ENCODE results near the gene CBFA2T3. TPM values are rescaled to one million over a fixed set of nuclear protein-coding genes. Genes with fewer than 3 reads are reported as not detected.
A peak's percentile ranks its signal among the peaks of the same experiment; 100 is the strongest.

The CBFA2T3 gene
- total and polyA plus RNA-seq, 2 of the 13 experiments (the other 11 are each of a cell fraction or from before 2014, with no cell fraction given), result 0.05 TPM; not detected in 1

DNA sequence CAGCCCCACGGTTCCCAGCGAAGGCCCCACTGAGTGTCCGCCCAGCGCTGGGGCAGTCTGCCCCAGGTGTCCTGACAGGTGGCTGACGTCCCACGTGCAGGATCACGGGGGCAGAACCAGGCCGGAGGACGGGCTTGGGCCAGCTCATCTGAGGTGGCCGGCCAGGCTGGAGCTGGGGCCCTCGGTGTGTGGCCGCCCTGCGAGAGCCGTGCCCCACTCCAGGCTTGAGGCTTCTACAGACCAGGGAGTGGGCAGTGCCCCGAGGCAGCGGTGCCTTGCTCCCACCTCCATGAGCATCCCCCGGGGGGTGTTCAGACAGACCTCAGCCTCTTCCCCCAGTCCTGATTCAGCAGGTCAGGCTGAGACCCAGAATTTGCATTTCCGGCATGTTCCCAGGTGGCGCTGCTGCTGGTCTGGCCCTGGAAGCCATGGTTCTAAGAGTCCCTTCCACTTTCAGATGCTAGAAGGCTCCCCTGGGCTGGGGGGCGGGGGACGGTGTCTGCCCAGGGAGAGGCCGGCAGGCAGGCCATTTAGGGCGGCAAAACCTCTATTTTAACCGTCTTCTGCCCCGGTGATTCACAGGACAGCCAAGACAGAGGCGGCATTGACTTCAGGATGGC is 75.2 kb downstream of the CBFA2T3 start (continued):
- TF ChIP-seq, protein P1, sequence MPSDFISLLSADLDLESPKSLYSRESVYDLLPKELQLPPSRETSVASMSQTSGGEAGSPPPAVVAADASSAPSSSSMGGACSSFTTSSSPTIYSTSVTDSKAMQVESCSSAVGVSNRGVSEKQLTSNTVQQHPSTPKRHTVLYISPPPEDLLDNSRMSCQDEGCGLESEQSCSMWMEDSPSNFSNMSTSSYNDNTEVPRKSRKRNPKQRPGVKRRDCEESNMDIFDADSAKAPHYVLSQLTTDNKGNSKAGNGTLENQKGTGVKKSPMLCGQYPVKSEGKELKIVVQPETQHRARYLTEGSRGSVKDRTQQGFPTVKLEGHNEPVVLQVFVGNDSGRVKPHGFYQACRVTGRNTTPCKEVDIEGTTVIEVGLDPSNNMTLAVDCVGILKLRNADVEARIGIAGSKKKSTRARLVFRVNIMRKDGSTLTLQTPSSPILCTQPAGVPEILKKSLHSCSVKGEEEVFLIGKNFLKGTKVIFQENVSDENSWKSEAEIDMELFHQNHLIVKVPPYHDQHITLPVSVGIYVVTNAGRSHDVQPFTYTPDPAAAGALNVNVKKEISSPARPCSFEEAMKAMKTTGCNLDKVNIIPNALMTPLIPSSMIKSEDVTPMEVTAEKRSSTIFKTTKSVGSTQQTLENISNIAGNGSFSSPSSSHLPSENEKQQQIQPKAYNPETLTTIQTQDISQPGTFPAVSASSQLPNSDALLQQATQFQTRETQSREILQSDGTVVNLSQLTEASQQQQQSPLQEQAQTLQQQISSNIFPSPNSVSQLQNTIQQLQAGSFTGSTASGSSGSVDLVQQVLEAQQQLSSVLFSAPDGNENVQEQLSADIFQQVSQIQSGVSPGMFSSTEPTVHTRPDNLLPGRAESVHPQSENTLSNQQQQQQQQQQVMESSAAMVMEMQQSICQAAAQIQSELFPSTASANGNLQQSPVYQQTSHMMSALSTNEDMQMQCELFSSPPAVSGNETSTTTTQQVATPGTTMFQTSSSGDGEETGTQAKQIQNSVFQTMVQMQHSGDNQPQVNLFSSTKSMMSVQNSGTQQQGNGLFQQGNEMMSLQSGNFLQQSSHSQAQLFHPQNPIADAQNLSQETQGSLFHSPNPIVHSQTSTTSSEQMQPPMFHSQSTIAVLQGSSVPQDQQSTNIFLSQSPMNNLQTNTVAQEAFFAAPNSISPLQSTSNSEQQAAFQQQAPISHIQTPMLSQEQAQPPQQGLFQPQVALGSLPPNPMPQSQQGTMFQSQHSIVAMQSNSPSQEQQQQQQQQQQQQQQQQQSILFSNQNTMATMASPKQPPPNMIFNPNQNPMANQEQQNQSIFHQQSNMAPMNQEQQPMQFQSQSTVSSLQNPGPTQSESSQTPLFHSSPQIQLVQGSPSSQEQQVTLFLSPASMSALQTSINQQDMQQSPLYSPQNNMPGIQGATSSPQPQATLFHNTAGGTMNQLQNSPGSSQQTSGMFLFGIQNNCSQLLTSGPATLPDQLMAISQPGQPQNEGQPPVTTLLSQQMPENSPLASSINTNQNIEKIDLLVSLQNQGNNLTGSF (CRISPR knock-in tag; IDR thresholded peaks at IDR 0.05), result no peak
- TF ChIP-seq ZBTB3 (CRISPR knock-in tag; IDR thresholded peaks at IDR 0.05; ENCODE audit: borderline replicate concordance, low read depth), result no peak
- TF ChIP-seq, protein P2, sequence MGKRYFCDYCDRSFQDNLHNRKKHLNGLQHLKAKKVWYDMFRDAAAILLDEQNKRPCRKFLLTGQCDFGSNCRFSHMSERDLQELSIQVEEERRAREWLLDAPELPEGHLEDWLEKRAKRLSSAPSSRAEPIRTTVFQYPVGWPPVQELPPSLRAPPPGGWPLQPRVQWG (CRISPR knock-in tag; IDR thresholded peaks at IDR 0.05; ENCODE audit: borderline replicate concordance, low read depth), result no peak
- no peak for TF ChIP-seq ZMYM3 (CRISPR knock-in tag; IDR thresholded peaks at IDR 0.05)
- no peak for TF ChIP-seq KMT2B (CRISPR knock-in tag; IDR thresholded peaks at IDR 0.05)
- no peak for TF ChIP-seq ZNF460 (CRISPR knock-in tag; IDR thresholded peaks at IDR 0.05; ENCODE audit: borderline replicate concordance)
- TF ChIP-seq AKAP8 (CRISPR knock-in tag; IDR thresholded peaks at IDR 0.05), result no peak
- 0 out of 2 replicates have a peak, but pooled peaks have one; percentile 15 for TF ChIP-seq SALL1 (CRISPR knock-in tag; IDR thresholded peaks at IDR 0.05)
- no peak for TF ChIP-seq MTF2 (CRISPR knock-in tag; IDR thresholded peaks at IDR 0.05; ENCODE audit: borderline replicate concordance)
- TF ChIP-seq, protein P3, sequence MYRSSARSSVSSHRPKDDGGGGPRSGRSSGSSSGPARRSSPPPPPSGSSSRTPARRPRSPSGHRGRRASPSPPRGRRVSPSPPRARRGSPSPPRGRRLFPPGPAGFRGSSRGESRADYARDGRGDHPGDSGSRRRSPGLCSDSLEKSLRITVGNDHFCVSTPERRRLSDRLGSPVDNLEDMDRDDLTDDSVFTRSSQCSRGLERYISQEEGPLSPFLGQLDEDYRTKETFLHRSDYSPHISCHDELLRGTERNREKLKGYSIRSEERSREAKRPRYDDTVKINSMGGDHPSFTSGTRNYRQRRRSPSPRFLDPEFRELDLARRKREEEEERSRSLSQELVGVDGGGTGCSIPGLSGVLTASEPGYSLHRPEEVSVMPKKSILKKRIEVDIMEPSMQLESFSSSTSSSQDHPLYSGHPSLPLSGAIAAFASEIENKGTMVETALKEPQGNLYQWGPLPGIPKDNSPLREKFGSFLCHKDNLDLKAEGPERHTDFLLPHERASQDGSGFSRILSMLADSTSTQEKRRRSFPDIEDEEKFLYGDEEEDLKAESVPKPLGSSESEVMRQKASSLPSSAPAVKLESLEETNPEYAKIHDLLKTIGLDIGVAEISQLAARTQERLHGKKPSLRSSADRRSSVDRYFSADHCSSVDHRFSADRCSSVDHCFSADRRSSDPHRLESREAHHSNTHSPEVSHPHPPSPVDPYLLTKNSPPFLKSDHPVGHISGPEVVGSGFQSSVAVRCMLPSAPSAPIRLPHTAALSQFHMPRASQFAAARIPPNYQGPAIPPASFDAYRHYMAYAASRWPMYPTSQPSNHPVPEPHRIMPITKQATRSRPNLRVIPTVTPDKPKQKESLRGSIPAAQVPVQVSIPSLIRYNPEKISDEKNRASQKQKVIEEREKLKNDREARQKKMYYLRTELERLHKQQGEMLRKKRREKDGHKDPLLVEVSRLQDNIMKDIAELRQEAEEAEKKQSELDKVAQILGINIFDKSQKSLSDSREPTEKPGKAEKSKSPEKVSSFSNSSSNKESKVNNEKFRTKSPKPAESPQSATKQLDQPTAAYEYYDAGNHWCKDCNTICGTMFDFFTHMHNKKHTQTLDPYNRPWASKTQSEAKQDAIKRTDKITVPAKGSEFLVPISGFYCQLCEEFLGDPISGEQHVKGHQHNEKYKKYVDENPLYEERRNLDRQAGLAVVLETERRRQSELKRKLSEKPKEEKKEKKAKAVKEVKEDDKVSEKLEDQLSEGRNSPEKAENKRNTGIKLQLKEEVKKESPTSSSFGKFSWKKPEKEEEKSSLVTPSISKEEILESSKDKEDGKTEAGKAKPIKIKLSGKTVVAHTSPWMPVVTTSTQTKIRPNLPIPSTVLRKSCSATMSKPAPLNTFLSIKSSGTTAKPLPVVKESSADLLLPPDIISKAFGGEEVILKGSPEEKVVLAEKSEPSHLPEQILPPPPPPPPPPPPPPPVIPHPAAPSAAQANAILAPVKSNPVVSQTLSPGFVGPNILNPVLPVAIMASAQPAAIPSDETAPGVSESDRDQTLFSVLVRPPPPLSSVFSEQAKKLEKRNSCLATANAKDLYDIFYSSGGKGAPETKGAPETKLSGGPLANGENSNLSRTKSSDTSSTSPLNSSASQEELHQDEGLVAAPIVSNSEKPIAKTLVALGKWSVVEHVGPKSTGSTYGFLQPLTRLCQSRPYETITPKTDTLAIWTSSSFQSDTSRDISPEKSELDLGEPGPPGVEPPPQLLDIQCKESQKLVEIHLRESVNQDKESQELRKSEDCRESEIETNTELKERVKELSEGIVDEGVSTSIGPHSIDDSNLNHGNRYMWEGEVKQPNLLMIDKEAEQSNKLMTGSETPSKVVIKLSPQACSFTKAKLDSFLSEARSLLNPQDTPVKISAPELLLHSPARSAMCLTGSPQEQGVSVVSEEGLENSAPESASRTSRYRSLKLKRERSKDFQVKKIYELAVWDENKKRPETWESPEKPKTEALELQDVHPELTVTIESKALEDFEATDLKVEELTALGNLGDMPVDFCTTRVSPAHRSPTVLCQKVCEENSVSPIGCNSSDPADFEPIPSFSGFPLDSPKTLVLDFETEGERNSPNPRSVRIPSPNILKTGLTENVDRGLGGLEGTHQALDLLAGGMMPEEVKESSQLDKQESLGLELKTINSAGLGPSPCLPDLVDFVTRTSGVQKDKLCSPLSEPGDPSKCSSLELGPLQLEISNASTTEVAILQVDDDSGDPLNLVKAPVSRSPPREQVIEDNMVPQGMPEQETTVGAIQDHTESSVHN (CRISPR knock-in tag; IDR thresholded peaks at IDR 0.05), result no peak
- TF ChIP-seq NFKB2 (CRISPR knock-in tag; IDR thresholded peaks at IDR 0.05; ENCODE audit: borderline replicate concordance), result no peak
- no peak for TF ChIP-seq SOX13 (IDR thresholded peaks at IDR 0.05)
- TF ChIP-seq SOX13 (CRISPR knock-in tag; conservative IDR thresholded peaks at IDR 0.05 in 1 of 2, IDR thresholded peaks at IDR 0.05 in 1 of 2), result no peak
- no peak for TF ChIP-seq ZZZ3 (CRISPR knock-in tag; IDR thresholded peaks at IDR 0.05; ENCODE audit: borderline replicate concordance)
- no peak for TF ChIP-seq SMAD9 (CRISPR knock-in tag; IDR thresholded peaks at IDR 0.05)
- TF ChIP-seq ZNF670 (CRISPR knock-in tag; IDR thresholded peaks at IDR 0.05; ENCODE audit: borderline replicate concordance), result no peak

Measured in HepG2 (cell line).